OCI-LY7 (cell line): ENCODE data around the gene SRC. TPM values are rescaled to one million over a fixed set of nuclear protein-coding genes. Genes with fewer than 3 reads are reported as not detected.

Source experiments
- BruUV-seq: library from RNA; stranded (reverse); fragments of 400-500 nt; replicated peaks from 2 replicates; lab custom pipeline; 2021; lab: Mats Ljungman, UMichigan
- CTCF ChIA-PET: fragments of 300-600 bp; sonication (Branson Sonifier 250); formaldehyde crosslinking; loops from one replicate; lab custom pipeline; 2022; ENCODE audit warnings: antibody characterized with exemption; ENCODE audit not compliant: unreplicated experiment; lab: Charles Lee
- POLR2A ChIA-PET: fragments of 300-600 bp; sonication (Branson Sonifier 250); formaldehyde crosslinking; loops from one replicate; lab custom pipeline; 2022; ENCODE audit warnings: antibody characterized with exemption; lab: Charles Lee
- DNase-seq: peaks from one replicate; pipeline ENCODE4 v3.0.0-alpha.2; 2015; ENCODE audit warnings: low spot score
- H2AFZ ChIP-seq: fragments of 200-600 bp; sonication (generic), shearing (Covaris generic); 2 replicates; pipeline ENCODE4 v1.6.1; 2014; ENCODE audit warnings: mild to moderate bottlenecking, antibody characterized with exemption, low read length, moderate library complexity
- H3K27ac ChIP-seq: fragments of 200-600 bp; sonication (generic); 2 replicates; pipeline ENCODE4 v1.5.1; 2014; ENCODE audit warnings: mixed run types, low read depth, mild to moderate bottlenecking, moderate library complexity, low read length, inconsistent platforms; ENCODE audit not compliant: poor library complexity, severe bottlenecking
- H3K36me3 ChIP-seq: fragments of 200-600 bp; sonication (generic); 2 replicates; pipeline ENCODE4 v1.6.1; 2014; ENCODE audit warnings: mild to moderate bottlenecking, antibody characterized with exemption, low read length, moderate library complexity, mixed read lengths; ENCODE audit not compliant: insufficient read depth
- H3K4me1 ChIP-seq: fragments of 200-600 bp; sonication (generic); 2 replicates; pipeline ENCODE4 v1.5.1; 2014; ENCODE audit warnings: mild to moderate bottlenecking, low read length; ENCODE audit not compliant: insufficient read depth, poor library complexity, severe bottlenecking
- H3K4me2 ChIP-seq: fragments of 200-600 bp; sonication (generic); 2 replicates; pipeline ENCODE4 v1.6.1; 2014; ENCODE audit warnings: mild to moderate bottlenecking, low read length
- H3K4me3 ChIP-seq: fragments of 200-600 bp; sonication (generic); 2 replicates; pipeline ENCODE4 v1.5.1; 2014; ENCODE audit warnings: mild to moderate bottlenecking, low read depth, low read length; ENCODE audit not compliant: poor library complexity, severe bottlenecking
- H3K79me2 ChIP-seq: fragments of 200-600 bp; sonication (generic); 2 replicates; pipeline ENCODE4 v1.6.1; 2016; ENCODE audit warnings: low read depth, mild to moderate bottlenecking, low read length, moderate library complexity, mixed read lengths; ENCODE audit not compliant: insufficient read depth
- H3K9me2 ChIP-seq: fragments of 200-600 bp; sonication (generic); 2 replicates; pipeline ENCODE4 v1.6.1; 2016; ENCODE audit warnings: mild to moderate bottlenecking, low read length, mixed read lengths; ENCODE audit not compliant: insufficient read depth
- H3K9me3 ChIP-seq: fragments of 200-600 bp; sonication (generic); 2 replicates; pipeline ENCODE4 v1.6.1; 2014; ENCODE audit warnings: mild to moderate bottlenecking, mixed run types, low read length, mixed read lengths
- H4K20me1 ChIP-seq: fragments of 200-600 bp; sonication (generic); 2 replicates; pipeline ENCODE4 v1.6.1; 2014; ENCODE audit warnings: mild to moderate bottlenecking, antibody characterized with exemption, low read length, moderate library complexity, mixed read lengths; ENCODE audit not compliant: insufficient read depth
- EZH2phosphoT487 ChIP-seq: fragments of 200-600 bp; sonication (generic); IDR thresholded peaks from 2 replicates; pipeline ENCODE4 v1.6.1; 2018; ENCODE audit warnings: low read depth, borderline replicate concordance, mild to moderate bottlenecking, mixed run types, antibody characterized with exemption, low read length, moderate library complexity, mixed read lengths
- intact Hi-C: fragments of 100-400 bp; cut with micrococcal nuclease; formaldehyde crosslinking; loops from one replicate; pipeline ENCODE4 v1.10.0; 2022; ENCODE audit not compliant: unreplicated experiment
- total RNA-seq, 2 experiments: library from RNA; depleted of rRNA in 1 of 2; stranded (reverse); fragments of >200 nt in 1 of 2; shearing (Covaris generic) in 1 of 2; gene quantifications; 2 replicates each; pipeline ENCODE4 v1.2.3, GENCODE V29; 2014 to 2022
- TF ChIP-seq, protein P1 (sequence below): fragments of 200-600 bp; sonication (generic); conservative IDR thresholded peaks from 2 replicates; pipeline ENCODE4 v1.5.1; 2014; ENCODE audit warnings: mild to moderate bottlenecking, antibody characterized with exemption, low read length, moderate library complexity, mixed read lengths

The SRC gene
- total RNA-seq, 2 experiments from 2014 or later, result 0.72 to 3.7 TPM

DNA sequence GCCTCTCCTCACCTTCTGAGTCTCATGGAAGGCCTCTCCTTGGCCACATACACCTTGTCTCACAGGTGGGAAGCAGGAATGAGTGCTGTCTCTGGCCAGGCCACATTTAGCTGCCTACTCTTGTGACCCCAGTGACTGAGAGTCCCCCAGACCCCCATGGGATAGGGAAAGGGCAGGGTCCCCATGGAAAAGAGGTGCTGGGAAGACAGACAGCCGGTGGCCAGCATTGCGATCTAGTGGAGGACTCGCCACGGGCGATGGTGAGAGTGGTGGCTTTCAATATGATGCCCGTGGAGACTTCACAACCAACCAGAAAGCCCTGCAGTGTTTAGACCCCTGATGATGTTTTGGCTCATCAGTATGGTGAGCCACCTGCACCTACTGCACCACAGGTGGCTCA, 36.6 kb upstream of the SRC start:
- intact Hi-C loops, result no loop called here

DNA sequence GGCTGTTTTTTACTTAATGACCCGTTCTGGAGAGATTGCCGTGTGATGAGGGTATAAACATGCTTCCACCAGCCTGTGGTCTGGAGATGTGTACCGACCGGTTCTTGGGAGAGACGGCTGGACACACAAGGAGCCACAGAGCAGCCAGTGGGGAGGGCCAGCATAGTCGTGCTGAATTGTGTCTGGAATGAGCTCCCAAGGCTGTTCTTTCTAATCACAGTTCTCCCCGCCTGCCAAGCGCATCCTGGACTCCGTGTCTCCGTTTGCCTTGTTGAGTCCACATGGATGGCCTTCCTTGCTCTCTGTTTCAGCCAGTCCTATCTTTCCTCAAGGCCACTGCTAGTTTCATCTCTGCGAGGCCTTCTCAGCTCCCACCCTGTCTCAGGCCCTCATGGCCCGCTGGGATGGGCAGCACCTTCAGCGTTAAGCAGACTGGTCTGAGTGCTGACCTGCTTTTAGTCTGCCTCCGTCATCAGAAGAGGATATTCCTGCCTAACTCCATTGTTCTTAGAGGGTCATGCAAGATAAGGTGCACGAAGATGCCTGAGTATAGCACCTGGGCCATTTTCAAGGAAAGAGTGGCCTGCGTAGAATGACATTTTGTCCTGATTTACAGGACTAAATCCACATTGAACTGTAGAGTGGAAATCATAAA, 35.9 kb upstream of the SRC start:
- ChIA-PET POLR2A (no interaction called here), CTCF (no interaction called here)
- H3K4me2 ChIP-seq, result no peak overlapping the region
- H3K9me2 ChIP-seq, result no peaks in the 10 kb centered on the region
- DNase-seq, result no peak
- intact Hi-C loops, result no loop called here
- no TSS peak for BruUV-seq
- H2AFZ ChIP-seq, result no peak overlapping the region
- peaks cover 6% of the 10 kb centered on the region for H3K4me1 ChIP-seq
- H3K4me3 ChIP-seq, result no peak overlapping the region
- no peaks in the 10 kb centered on the region for H3K79me2 ChIP-seq
- no peak overlapping the region for H3K27ac ChIP-seq
- TF ChIP-seq EZH2phosphoT487, result no peak
- TF ChIP-seq, protein P1, sequence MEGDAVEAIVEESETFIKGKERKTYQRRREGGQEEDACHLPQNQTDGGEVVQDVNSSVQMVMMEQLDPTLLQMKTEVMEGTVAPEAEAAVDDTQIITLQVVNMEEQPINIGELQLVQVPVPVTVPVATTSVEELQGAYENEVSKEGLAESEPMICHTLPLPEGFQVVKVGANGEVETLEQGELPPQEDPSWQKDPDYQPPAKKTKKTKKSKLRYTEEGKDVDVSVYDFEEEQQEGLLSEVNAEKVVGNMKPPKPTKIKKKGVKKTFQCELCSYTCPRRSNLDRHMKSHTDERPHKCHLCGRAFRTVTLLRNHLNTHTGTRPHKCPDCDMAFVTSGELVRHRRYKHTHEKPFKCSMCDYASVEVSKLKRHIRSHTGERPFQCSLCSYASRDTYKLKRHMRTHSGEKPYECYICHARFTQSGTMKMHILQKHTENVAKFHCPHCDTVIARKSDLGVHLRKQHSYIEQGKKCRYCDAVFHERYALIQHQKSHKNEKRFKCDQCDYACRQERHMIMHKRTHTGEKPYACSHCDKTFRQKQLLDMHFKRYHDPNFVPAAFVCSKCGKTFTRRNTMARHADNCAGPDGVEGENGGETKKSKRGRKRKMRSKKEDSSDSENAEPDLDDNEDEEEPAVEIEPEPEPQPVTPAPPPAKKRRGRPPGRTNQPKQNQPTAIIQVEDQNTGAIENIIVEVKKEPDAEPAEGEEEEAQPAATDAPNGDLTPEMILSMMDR, result no peak
- no peaks in the 10 kb centered on the region; the same call in 1 of the 2 replicates for H4K20me1 ChIP-seq
- H3K36me3 ChIP-seq, result peaks cover 26% of the 10 kb centered on the region
- H3K9me3 ChIP-seq, result no peaks in the 10 kb centered on the region

More for the DNA sequence above, 36.6 kb upstream of the SRC start:
- DNase-seq, result no peak
- Histone ChIP-seq H2AFZ (no peak overlapping the region), H3K27ac (no peak overlapping the region), H3K79me2 (no peaks in the 10 kb centered on the region), H3K4me1 (no peaks in the 10 kb centered on the region), H3K9me2 (no peaks in the 10 kb centered on the region), H3K4me3 (no peak overlapping the region), H4K20me1 (no peaks in the 10 kb centered on the region; the same call in 1 of the 2 replicates), H3K9me3 (no peaks in the 10 kb centered on the region), H3K36me3 (peaks cover 32% of the 10 kb centered on the region), H3K4me2 (no peak overlapping the region)
- no TSS peak for BruUV-seq
- ChIA-PET CTCF (no interaction called here), POLR2A (no interaction called here)
- TF ChIP-seq, protein P1, result no peak
- TF ChIP-seq EZH2phosphoT487, result no peak

DNA sequence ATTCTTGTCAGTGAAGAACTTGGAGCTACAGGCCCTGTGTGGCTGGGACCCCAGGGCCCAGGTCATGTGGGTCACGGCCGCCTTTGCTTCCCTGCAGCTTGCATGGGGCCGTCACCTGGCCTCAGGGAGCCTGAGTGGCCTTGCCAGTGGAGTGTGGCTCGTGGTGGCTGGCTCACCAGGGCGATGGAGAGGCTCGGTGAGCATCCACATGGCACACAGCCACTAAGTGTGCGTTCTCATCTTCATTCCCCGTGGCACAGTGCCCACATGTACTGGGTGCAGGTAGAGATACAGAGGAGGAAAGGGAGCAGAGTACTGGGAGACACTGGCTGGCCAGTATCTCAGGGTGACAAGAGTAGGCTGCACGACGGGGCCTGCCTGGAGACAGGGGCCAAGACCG, 35.0 kb upstream of the SRC start:
- Histone ChIP-seq H3K4me2 (no peak overlapping the region), H3K9me2 (no peaks in the 10 kb centered on the region), H2AFZ (no peak overlapping the region), H3K9me3 (no peaks in the 10 kb centered on the region), H4K20me1 (no peaks in the 10 kb centered on the region; the same call in 1 of the 2 replicates), H3K4me3 (no peak overlapping the region), H3K36me3 (peaks cover 21% of the 10 kb centered on the region), H3K79me2 (no peaks in the 10 kb centered on the region), H3K27ac (no peak overlapping the region), H3K4me1 (peaks cover 15% of the 10 kb centered on the region)
- ChIA-PET POLR2A (no interaction called here), CTCF (no interaction called here)
- intact Hi-C loops, result no loop called here
- no TSS peak for BruUV-seq
- no peak for DNase-seq
- no peak for TF ChIP-seq EZH2phosphoT487
- TF ChIP-seq, protein P1, result no peak
